ENCODE measurements around the gene PARD6B.
"Not testable (repeated sequence)": the region's sequence is repeated elsewhere in the genome, so short reads cannot be mapped to it uniquely, and the experiment has no call there.

DNA sequence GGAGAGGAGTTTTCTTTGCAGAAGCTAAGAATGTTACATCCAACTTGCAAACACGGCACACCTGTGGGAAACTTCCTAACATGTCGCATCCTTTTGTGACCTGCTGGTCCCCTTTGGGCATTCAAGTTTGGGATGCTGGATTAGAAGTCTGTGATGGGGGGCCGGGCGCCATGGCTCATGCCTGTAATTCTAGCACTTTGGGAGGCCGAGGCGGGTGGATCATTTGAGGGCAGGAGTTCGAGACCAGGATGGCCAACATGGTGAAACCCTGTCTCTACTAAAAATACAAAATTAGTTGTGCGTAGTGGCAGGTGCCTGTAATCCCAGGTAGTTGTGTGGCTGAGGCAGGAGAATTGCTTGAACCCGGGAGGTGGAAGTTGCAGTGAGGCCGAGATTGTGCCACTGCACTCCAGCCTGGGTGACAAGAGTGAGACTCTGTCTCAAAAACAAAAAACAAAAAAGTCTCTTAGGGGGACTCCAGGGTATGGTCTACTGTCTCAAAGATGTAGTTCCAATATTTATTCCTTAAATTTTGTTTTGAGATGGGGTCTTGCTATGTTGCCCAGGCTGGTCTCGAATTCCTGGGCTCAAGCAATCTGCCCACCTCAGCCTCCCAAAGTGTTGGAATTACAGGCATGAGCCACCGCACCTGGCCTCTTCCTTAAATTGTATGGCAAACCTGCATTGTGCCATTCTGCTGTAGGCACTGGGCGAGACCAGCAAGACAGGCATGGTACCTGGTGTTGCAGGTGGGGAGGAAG, 69.8 kb downstream of the PARD6B start:
- TF ChIP-seq CTCF (IDR thresholded peaks at IDR 0.05); ZFX (IDR thresholded peaks at IDR 0.05; ENCODE audit: borderline replicate concordance): not testable (repeated sequence)
